Astrocyte (in vitro differentiated cells and primary cell): Measurements from ENCODE around the gene NRG3.

Experiments used
- CTCF ChIP-seq: IDR thresholded peaks from 2 replicates; pipeline ENCODE4 v1.5.1; 2011; ENCODE audit warnings: low read depth, mild to moderate bottlenecking, inconsistent platforms, low read length, moderate library complexity; ENCODE audit not compliant: insufficient read depth
- EZH2 ChIP-seq: IDR thresholded peaks from 2 replicates; pipeline ENCODE4 v1.6.1; 2012; ENCODE audit warnings: mild to moderate bottlenecking, low read length, inconsistent platforms; ENCODE audit not compliant: insufficient read depth

GRCh38 chr10:82282782-82283456 lies 407.9 kb downstream of the NRG3 start:
- no peak for TF ChIP-seq CTCF
- no peak for TF ChIP-seq EZH2
